GM12892 (cell line): ENCODE data around the gene TMOD2.

Experiments
- POLR2A ChIP-seq: IDR thresholded peaks from 2 replicates; pipeline ENCODE4 v1.6.1; 2011; ENCODE audit warnings: low read depth, low read length, control low read depth
- POLR2AphosphoS5 ChIP-seq: IDR thresholded peaks from 2 replicates; pipeline ENCODE4 v1.6.1; 2011; ENCODE audit warnings: low read depth, low read length, control low read depth
- TAF1 ChIP-seq: IDR thresholded peaks from 2 replicates; pipeline ENCODE4 v1.6.1; 2011; ENCODE audit warnings: low read depth, mild to moderate bottlenecking, control low read depth, low read length, borderline replicate concordance

GRCh38 chr15:51833772-51834171 is 82.4 kb downstream of the TMOD2 start:
- TF ChIP-seq POLR2A = no peak
- no peak for TF ChIP-seq POLR2AphosphoS5
- TF ChIP-seq TAF1 = no peak
